ENCODE measurements around the gene EXOC3L2.

The EXOC3L2 gene

DNA sequence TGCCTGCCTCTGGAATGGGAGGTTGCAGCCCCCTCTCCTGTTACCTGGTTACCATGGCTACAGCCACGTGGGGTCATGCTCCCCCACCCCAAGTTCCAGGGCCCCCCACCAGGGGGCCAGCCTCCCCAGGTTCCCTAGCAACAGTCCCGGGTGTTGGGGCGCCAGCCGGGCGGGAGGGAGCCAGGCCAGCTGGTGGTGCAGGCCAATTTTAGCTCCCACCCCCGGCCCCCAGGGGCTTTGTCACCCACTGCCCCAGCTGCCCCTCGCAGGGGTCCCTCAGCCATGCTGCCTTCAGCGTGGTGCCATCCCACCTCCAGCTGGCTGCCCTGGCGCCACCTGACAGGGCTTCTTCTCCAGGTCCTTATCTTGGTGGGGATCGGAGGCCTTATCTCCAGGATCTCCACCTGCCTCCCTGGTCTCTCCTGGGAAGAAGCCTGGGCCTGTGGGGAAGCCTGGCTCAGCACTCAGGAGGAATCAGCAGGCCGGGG is 8.9 kb upstream of the EXOC3L2 start:
- Histone ChIP-seq H3K9me3 (ENCODE audit: control insufficient read depth, low read length) (no peaks in the 10 kb centered on the region), H3K4me1 (ENCODE audit: control insufficient read depth, insufficient read depth, low read length) (peaks cover 13% of the 10 kb centered on the region), H3K4me3 (ENCODE audit: low read length) (no peak overlapping the region), H3K27me3 (replicated peaks; ENCODE audit: control insufficient read depth, insufficient read depth, low read length) (no peaks in the 10 kb centered on the region), H3K36me3 (ENCODE audit: control insufficient read depth, insufficient read depth, low read length, severe bottlenecking) (no peaks in the 10 kb centered on the region), H3K9ac (ENCODE audit: low read length) (no peak overlapping the region)
- DNase-seq (ENCODE audit: low read depth) = peak; percentile 12

DNA sequence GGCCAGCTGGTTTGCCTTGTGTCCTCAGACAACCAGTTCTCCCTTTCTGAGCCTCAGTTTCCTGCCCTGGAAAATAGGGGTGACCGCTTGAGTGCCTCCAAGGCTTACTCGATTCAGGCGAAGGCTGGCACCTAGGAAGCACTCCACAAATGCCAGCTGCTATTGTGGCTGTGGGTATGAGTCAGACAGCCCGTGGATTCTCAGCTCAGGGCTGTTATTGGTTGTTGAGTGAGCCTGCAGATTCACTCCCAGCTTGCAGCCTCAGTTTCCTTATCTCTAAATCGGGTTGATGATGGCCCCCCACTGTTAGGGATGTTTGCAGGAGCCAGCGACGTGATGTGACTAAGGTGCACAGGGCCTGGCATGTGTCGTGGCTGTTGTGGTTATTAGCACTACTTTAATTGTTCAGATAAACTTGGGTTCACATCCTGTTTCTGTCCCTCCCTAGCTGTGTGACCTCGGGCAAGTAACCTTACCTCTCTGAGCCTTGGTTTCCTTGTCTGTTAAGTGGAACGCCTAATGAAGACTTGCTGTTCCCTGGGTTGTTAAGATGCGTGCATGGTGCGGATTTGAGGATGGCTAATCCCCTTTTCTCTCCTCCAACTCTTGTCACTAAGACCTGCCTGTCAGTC is 8.3 kb upstream of the EXOC3L2 start:
- DNase-seq (ENCODE audit: low read depth) = peak; percentile 32

DNA sequence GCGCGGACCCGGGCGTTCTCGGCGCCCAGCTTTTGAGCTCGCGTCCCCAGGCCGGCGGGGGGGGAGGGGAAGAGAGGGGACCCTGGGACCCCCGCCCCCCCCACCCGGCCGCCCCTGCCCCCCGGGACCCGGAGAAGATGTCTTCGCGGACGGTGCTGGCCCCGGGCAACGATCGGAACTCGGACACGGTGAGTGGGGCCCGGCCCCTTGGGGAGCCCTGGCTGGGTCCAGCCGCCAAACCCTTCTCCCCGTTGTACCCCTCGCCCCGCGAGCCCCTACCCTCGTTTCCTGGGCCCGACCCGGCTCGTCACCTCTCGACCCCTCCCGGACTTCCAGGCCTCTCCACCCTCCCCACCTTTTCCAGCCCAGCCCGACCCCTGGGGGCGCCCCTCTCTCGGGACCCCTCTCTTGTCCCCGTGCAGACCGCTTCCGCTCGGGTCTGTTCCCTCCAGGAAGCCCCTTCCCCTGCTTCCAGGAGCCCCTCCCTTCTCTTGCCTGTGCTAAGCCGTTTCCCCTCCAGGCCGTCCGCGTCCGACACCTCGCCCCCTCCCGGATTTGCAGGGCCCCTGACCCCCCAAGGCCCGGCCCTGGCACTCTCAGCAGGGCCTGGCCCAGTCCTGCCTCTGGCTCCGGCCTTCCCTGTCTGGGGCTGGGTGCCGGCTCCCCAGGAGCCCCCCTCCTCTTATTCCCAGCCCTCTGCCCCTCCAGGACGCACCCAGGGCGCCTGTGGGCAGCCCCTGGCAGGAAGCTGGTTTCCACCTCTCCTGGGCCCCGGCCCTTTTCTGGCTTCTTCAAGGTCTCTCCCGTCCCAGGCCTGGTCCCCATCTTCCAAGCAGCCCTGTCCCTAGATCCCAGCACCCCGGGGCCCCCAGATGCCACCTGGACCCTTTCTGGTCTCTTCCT is 6.5 kb upstream of the EXOC3L2 start:
- Histone ChIP-seq H3K9ac (ENCODE audit: low read length) (peak overlapping the region; percentile 92), H3K4me1 (ENCODE audit: control insufficient read depth, insufficient read depth, low read length) (peaks cover 13% of the 10 kb centered on the region), H3K27me3 (replicated peaks; ENCODE audit: control insufficient read depth, insufficient read depth, low read length) (no peaks in the 10 kb centered on the region), H3K36me3 (ENCODE audit: control insufficient read depth, insufficient read depth, low read length, severe bottlenecking) (no peaks in the 10 kb centered on the region), H3K4me3 (ENCODE audit: low read length) (peak overlapping the region; percentile 91), H3K9me3 (ENCODE audit: control insufficient read depth, low read length) (no peaks in the 10 kb centered on the region)
- DNase-seq (ENCODE audit: low read depth) = peak; percentile 75

More for the DNA sequence above, 8.3 kb upstream of the EXOC3L2 start:
- H3K9me3 ChIP-seq (ENCODE audit: control insufficient read depth, low read length) = no peaks in the 10 kb centered on the region
- H3K36me3 ChIP-seq (ENCODE audit: control insufficient read depth, insufficient read depth, low read length, severe bottlenecking) = no peaks in the 10 kb centered on the region
- peaks cover 13% of the 10 kb centered on the region for H3K4me1 ChIP-seq (ENCODE audit: control insufficient read depth, insufficient read depth, low read length)
- no peaks in the 10 kb centered on the region for H3K27me3 ChIP-seq (replicated peaks; ENCODE audit: control insufficient read depth, insufficient read depth, low read length)
- H3K9ac ChIP-seq (ENCODE audit: low read length) = peak overlapping the region; percentile 92
- no peak overlapping the region for H3K4me3 ChIP-seq (ENCODE audit: low read length)

DNA sequence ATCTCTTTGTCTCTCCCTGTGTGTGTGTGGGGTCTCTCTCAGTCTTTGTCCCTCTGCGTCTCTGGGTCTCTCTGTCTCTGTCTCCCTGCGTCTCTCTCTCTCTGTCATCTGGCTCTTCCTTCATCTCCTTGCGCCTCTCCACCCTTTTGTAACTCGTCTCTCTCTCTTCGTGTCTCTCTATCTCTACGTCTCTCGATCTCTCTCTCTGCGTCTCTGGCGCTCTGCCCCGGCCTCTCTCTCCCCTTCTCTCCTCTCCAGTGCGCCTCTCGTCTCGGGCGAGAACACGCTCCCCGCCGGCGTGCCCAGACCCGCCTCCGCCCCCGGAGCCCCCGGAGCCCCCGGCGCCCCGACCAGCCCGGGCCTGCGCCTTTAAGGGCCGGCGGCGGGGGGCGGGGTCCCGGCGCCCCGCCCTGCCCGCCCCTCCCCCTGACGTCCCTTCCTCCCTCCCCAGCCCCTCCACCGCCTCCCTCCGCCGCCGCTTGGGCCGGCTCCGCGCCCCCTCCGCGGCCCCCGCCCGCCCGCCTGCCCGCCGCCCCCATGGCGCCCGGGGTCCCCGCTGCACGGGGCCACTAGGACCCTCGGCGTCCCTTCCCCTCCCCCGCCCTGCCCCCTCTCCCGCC is 5.7 kb upstream of the EXOC3L2 start, which contains the start of gene MARK4:
Gene MARK4, plus strand, starts transcription at position 440 of the 620 bp plus-strand sequence. CDS start 318 bp downstream, outside the sequence.
- Histone ChIP-seq H3K27me3 (replicated peaks; ENCODE audit: control insufficient read depth, insufficient read depth, low read length) (no peaks in the 10 kb centered on the region), H3K36me3 (ENCODE audit: control insufficient read depth, insufficient read depth, low read length, severe bottlenecking) (no peaks in the 10 kb centered on the region), H3K4me1 (ENCODE audit: control insufficient read depth, insufficient read depth, low read length) (peaks cover 13% of the 10 kb centered on the region), H3K9ac (ENCODE audit: low read length) (peak within 1 kb of the TSS; percentile 92), H3K9me3 (ENCODE audit: control insufficient read depth, low read length) (no peaks in the 10 kb centered on the region), H3K4me3 (ENCODE audit: low read length) (peak within 1 kb of the TSS; percentile 91)
- DNase-seq (ENCODE audit: low read depth) = peak; percentile 87

DNA sequence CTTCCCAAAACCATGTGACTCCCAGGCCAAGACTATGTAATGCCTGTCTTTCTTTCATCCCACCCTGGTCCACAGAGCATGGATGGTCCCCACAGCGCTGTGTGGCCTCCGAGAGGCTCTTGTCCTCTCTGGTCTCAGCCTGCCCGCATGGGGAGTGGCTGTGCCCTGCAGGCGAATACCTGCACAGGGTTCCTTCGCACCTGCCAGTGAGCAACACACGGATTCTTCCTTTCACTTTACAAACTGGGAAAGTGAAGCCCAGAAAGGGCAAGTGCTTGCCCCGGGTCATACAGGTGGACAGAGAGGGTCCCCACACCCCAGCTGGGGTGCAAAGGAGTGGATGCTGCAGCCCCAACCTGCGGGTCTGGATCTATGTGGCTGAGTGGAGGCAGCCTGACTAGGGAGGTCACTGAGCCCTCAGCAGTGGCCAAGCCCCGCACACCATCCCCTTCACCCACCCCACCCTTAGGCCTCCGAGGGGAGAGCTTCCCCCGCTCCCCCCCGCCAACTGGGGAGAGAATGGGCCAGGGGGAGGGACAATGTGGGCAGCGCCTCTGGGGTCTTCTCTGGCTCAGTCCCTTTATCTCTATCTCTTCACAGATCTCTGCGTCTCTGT is 5.1 kb upstream of the EXOC3L2 start:
- Histone ChIP-seq H3K4me3 (ENCODE audit: low read length) (peak overlapping the region; percentile 88), H3K9me3 (ENCODE audit: control insufficient read depth, low read length) (no peaks in the 10 kb centered on the region), H3K4me1 (ENCODE audit: control insufficient read depth, insufficient read depth, low read length) (peaks cover 13% of the 10 kb centered on the region), H3K9ac (ENCODE audit: low read length) (peak overlapping the region; percentile 90), H3K27me3 (replicated peaks; ENCODE audit: control insufficient read depth, insufficient read depth, low read length) (no peaks in the 10 kb centered on the region), H3K36me3 (ENCODE audit: control insufficient read depth, insufficient read depth, low read length, severe bottlenecking) (no peaks in the 10 kb centered on the region)
- DNase-seq (ENCODE audit: low read depth) = peak; percentile 7

DNA sequence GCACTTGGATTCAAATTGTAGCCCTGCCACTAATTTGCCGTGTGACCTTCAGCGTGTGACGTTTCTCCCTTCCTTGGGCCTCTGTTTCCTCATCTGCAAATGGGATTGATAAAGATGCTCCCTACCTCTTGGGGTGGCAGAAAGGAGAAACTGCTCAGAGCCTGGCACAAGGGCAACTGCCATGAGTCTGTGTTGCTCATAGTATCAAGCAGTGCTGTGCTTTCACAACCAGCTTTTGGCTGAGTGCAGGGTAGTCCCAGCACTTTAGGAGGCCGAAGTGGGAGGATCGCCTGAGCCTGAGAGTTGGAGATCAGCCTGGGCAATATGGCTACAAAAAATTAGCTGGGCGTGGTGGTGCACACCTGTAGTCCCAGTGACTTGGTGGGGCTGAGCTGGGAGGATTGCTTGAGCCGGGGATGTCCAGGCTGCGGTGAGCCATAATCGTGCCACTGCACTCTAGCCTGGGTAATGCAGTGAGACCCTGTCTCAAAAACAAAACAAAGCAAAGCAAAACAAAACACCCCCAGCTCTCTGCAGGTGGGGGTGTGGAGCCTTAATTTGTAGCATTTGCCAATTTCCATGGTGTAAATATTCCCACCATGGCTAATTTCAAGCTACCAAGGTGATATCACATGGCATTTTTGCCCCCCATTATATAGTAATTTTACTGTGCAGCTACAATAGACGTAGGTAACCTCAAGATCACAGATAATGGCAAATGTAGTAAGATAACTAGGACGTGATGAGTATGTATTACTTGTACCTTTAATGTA is 4.2 kb upstream of the EXOC3L2 start:
- H3K9me3 ChIP-seq (ENCODE audit: control insufficient read depth, low read length) = no peaks in the 10 kb centered on the region
- H3K4me3 ChIP-seq (ENCODE audit: low read length) = no peak overlapping the region
- H3K4me1 ChIP-seq (ENCODE audit: control insufficient read depth, insufficient read depth, low read length) = peaks cover 13% of the 10 kb centered on the region
- DNase-seq (ENCODE audit: low read depth) = no peak
- no peak overlapping the region for H3K9ac ChIP-seq (ENCODE audit: low read length)
- H3K36me3 ChIP-seq (ENCODE audit: control insufficient read depth, insufficient read depth, low read length, severe bottlenecking) = no peaks in the 10 kb centered on the region
- peaks cover 5% of the 10 kb centered on the region for H3K27me3 ChIP-seq (replicated peaks; ENCODE audit: control insufficient read depth, insufficient read depth, low read length)

DNA sequence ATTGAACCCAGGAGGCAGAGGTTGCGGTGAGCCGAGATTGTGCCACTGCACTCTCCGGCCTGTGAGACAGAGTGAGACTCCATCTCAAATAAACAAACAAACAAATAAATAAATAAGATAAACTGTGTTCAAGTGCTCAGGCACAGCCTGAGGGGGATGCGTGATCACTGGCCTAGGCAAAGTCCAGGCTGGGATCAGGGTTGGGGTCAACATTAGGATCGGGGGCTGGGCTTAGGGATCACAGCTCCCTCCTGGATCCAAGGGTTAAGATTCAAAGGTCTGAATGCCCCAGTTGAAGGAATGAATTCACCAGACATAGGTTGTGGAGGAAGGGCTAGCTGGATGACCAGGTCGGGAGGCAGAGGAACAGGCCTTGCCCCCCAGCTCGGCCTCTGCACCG is 1.9 kb upstream of the EXOC3L2 start:
- no peak for DNase-seq (ENCODE audit: low read depth)
- Histone ChIP-seq H3K4me3 (ENCODE audit: low read length) (no peak overlapping the region), H3K9ac (ENCODE audit: low read length) (no peak overlapping the region), H3K36me3 (ENCODE audit: control insufficient read depth, insufficient read depth, low read length, severe bottlenecking) (no peaks in the 10 kb centered on the region), H3K4me1 (ENCODE audit: control insufficient read depth, insufficient read depth, low read length) (peaks cover 4% of the 10 kb centered on the region), H3K27me3 (replicated peaks; ENCODE audit: control insufficient read depth, insufficient read depth, low read length) (peaks cover 7% of the 10 kb centered on the region), H3K9me3 (ENCODE audit: control insufficient read depth, low read length) (no peaks in the 10 kb centered on the region)

DNA sequence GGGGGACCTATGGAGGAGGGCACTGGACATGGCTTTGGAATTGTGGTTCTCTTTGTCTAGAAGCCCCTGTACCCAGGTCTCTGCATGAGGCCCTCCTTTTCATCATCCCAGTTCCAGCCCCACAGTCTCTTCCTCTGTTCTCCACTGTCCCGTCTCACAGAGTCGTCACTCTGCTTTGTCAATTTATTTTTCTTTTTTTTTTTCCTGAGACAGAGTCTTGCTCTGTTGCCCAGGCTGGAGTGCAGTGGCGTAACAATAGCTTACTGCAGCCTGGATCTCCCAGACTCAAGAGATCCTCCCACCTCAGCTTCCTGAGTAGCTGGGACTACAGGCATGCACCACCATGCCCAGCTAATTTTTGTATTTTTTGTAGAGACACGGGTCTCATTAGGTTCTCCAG is 619 bp upstream of the EXOC3L2 start:
- H3K36me3 ChIP-seq (ENCODE audit: control insufficient read depth, insufficient read depth, low read length, severe bottlenecking) = no peaks in the 10 kb centered on the region
- peaks cover 4% of the 10 kb centered on the region for H3K4me1 ChIP-seq (ENCODE audit: control insufficient read depth, insufficient read depth, low read length)
- no peak overlapping the region for H3K4me3 ChIP-seq (ENCODE audit: low read length)
- H3K27me3 ChIP-seq (replicated peaks; ENCODE audit: control insufficient read depth, insufficient read depth, low read length) = peaks cover 7% of the 10 kb centered on the region
- H3K9me3 ChIP-seq (ENCODE audit: control insufficient read depth, low read length) = no peaks in the 10 kb centered on the region
- DNase-seq (ENCODE audit: low read depth) = no peak
- no peak overlapping the region for H3K9ac ChIP-seq (ENCODE audit: low read length)

DNA sequence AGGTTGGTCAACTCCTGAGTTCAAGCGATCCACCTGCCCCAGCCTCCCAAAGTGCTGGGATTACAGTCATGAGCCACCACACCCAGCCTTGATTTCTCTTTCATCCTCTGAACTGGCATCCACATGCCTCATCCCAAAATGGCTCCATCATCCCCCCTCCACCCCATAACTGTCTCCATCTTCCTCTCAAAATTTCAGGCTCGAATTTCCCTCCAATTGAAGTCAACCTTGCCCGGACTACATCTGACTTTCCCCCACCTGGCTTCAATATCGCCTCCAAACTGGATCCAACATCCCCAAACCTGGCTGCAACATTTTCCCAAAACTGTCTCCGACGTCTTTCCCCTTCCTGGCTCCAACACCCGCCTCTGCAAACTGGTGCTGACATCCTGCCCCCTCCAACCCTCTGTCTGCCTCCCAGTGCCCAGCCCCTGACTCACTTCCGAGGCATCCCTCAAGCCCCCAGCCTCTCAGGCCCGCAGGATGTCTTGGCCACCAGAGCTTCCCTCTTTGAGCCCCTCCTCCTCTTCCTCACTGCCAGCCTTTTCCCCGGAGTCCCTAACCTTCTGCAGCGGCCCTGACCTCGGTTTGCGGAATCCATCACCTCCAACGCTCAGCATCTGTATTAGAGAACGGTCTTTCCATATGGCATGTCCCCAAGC is 943 bp downstream of the EXOC3L2 start:
- peaks cover 7% of the 10 kb centered on the region for H3K27me3 ChIP-seq (replicated peaks; ENCODE audit: control insufficient read depth, insufficient read depth, low read length)
- H3K4me3 ChIP-seq (ENCODE audit: low read length) = no peak overlapping the region
- no peak for DNase-seq (ENCODE audit: low read depth)
- no peak overlapping the region for H3K9ac ChIP-seq (ENCODE audit: low read length)
- no peaks in the 10 kb centered on the region for H3K4me1 ChIP-seq (ENCODE audit: control insufficient read depth, insufficient read depth, low read length)
- no peaks in the 10 kb centered on the region for H3K36me3 ChIP-seq (ENCODE audit: control insufficient read depth, insufficient read depth, low read length, severe bottlenecking)
- no peaks in the 10 kb centered on the region for H3K9me3 ChIP-seq (ENCODE audit: control insufficient read depth, low read length)

DNA sequence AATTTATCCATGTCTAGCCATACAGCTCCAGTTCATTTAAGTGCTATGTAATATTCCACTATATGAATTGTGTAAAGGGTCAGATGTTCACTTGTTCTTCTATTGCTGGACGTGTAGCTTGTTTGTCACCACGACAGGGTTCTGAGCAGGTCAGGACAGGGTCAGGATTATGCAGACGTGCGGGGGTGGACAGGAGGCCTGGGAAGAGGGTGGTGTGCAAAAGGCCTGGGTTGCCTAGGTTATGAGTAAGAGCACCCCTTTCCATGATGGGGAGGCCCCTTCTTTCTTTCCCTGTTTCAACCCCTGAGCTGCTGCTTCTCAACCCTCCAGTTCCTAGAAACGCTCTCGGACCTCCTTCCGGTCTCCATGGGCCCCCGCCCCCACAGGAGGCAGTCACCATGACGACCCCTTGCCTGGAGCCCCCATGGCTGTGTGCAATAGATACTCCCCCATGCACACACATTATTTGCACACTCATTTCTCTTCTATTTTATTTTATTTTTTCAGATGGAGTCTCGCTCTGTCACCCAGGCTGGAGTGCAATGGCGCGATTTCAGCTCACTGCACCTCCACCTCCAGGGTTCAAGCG is 2.0 kb downstream of the EXOC3L2 start:
- no peak overlapping the region for H3K9ac ChIP-seq (ENCODE audit: low read length)
- no peaks in the 10 kb centered on the region for H3K9me3 ChIP-seq (ENCODE audit: control insufficient read depth, low read length)
- H3K4me3 ChIP-seq (ENCODE audit: low read length) = no peak overlapping the region
- no peak for DNase-seq (ENCODE audit: low read depth)
- H3K4me1 ChIP-seq (ENCODE audit: control insufficient read depth, insufficient read depth, low read length) = no peaks in the 10 kb centered on the region
- H3K36me3 ChIP-seq (ENCODE audit: control insufficient read depth, insufficient read depth, low read length, severe bottlenecking) = no peaks in the 10 kb centered on the region
- H3K27me3 ChIP-seq (replicated peaks; ENCODE audit: control insufficient read depth, insufficient read depth, low read length) = peaks cover 10% of the 10 kb centered on the region

Data from adipocyte (in vitro differentiated cells).